ENCODE measurements around the gene PPP1R9B. TPM values are rescaled to one million over a fixed set of nuclear protein-coding genes. Genes with fewer than 3 reads are reported as not detected.

PPP1R9B gene
- total and polyA plus RNA-seq, 2 of the 8 experiments (the other 6 are each of a cell fraction or from before 2014, with no cell fraction given) = 5.2 to 13.1 TPM

GRCh38 chr17:50153650-50154575, 3.4 kb upstream of the PPP1R9B start (continued):
- TF ChIP-seq CTBP2 (IDR thresholded peaks at IDR 0.05; ENCODE audit: borderline replicate concordance, insufficient read depth, insufficient read length, low read length) (no peak), SIN3A (conservative IDR thresholded peaks at IDR 0.05 in 1 of 2, IDR thresholded peaks at IDR 0.05 in 1 of 2; ENCODE audit: low read depth in 1 of 2, low read length in 2 of 2) (no peak), BCL11A (IDR thresholded peaks at IDR 0.05; ENCODE audit: low read depth in 2 of 2, low read length in 2 of 2) (no peak), KDM5A (IDR thresholded peaks at IDR 0.05; ENCODE audit: low read length) (no peak), SIX5 (IDR thresholded peaks at IDR 0.05; ENCODE audit: low read depth, low read length) (no peak)
